OCI-LY7 (cell line): Measurements from ENCODE around the gene TRAF2. TPM values are rescaled to one million over a fixed set of nuclear protein-coding genes. Genes with fewer than 3 reads are reported as not detected.

ENCODE experiments used
- BruUV-seq: library from RNA; stranded (reverse); fragments of 400-500 nt; replicated peaks from 2 replicates; lab custom pipeline; 2021; lab: Mats Ljungman, UMichigan
- CTCF ChIA-PET: fragments of 300-600 bp; sonication (Branson Sonifier 250); formaldehyde crosslinking; loops from one replicate; lab custom pipeline; 2022; ENCODE audit warnings: antibody characterized with exemption; ENCODE audit not compliant: unreplicated experiment; lab: Charles Lee
- POLR2A ChIA-PET: fragments of 300-600 bp; sonication (Branson Sonifier 250); formaldehyde crosslinking; loops from one replicate; lab custom pipeline; 2022; ENCODE audit warnings: antibody characterized with exemption; lab: Charles Lee
- DNase-seq: peaks from one replicate; pipeline ENCODE4 v3.0.0-alpha.2; 2015; ENCODE audit warnings: low spot score
- H2AFZ ChIP-seq: fragments of 200-600 bp; sonication (generic), shearing (Covaris generic); 2 replicates; pipeline ENCODE4 v1.6.1; 2014; ENCODE audit warnings: mild to moderate bottlenecking, antibody characterized with exemption, low read length, moderate library complexity
- H3K27ac ChIP-seq: fragments of 200-600 bp; sonication (generic); 2 replicates; pipeline ENCODE4 v1.5.1; 2014; ENCODE audit warnings: mixed run types, low read depth, mild to moderate bottlenecking, moderate library complexity, low read length, inconsistent platforms; ENCODE audit not compliant: poor library complexity, severe bottlenecking
- H3K36me3 ChIP-seq: fragments of 200-600 bp; sonication (generic); 2 replicates; pipeline ENCODE4 v1.6.1; 2014; ENCODE audit warnings: mild to moderate bottlenecking, antibody characterized with exemption, low read length, moderate library complexity, mixed read lengths; ENCODE audit not compliant: insufficient read depth
- H3K4me1 ChIP-seq: fragments of 200-600 bp; sonication (generic); 2 replicates; pipeline ENCODE4 v1.5.1; 2014; ENCODE audit warnings: mild to moderate bottlenecking, low read length; ENCODE audit not compliant: insufficient read depth, poor library complexity, severe bottlenecking
- H3K4me2 ChIP-seq: fragments of 200-600 bp; sonication (generic); 2 replicates; pipeline ENCODE4 v1.6.1; 2014; ENCODE audit warnings: mild to moderate bottlenecking, low read length
- H3K4me3 ChIP-seq: fragments of 200-600 bp; sonication (generic); 2 replicates; pipeline ENCODE4 v1.5.1; 2014; ENCODE audit warnings: mild to moderate bottlenecking, low read depth, low read length; ENCODE audit not compliant: poor library complexity, severe bottlenecking
- H3K79me2 ChIP-seq: fragments of 200-600 bp; sonication (generic); 2 replicates; pipeline ENCODE4 v1.6.1; 2016; ENCODE audit warnings: low read depth, mild to moderate bottlenecking, low read length, moderate library complexity, mixed read lengths; ENCODE audit not compliant: insufficient read depth
- H3K9me2 ChIP-seq: fragments of 200-600 bp; sonication (generic); 2 replicates; pipeline ENCODE4 v1.6.1; 2016; ENCODE audit warnings: mild to moderate bottlenecking, low read length, mixed read lengths; ENCODE audit not compliant: insufficient read depth
- H3K9me3 ChIP-seq: fragments of 200-600 bp; sonication (generic); 2 replicates; pipeline ENCODE4 v1.6.1; 2014; ENCODE audit warnings: mild to moderate bottlenecking, mixed run types, low read length, mixed read lengths
- H4K20me1 ChIP-seq: fragments of 200-600 bp; sonication (generic); 2 replicates; pipeline ENCODE4 v1.6.1; 2014; ENCODE audit warnings: mild to moderate bottlenecking, antibody characterized with exemption, low read length, moderate library complexity, mixed read lengths; ENCODE audit not compliant: insufficient read depth
- EZH2phosphoT487 ChIP-seq: fragments of 200-600 bp; sonication (generic); IDR thresholded peaks from 2 replicates; pipeline ENCODE4 v1.6.1; 2018; ENCODE audit warnings: low read depth, borderline replicate concordance, mild to moderate bottlenecking, mixed run types, antibody characterized with exemption, low read length, moderate library complexity, mixed read lengths
- intact Hi-C: fragments of 100-400 bp; cut with micrococcal nuclease; formaldehyde crosslinking; loops from one replicate; pipeline ENCODE4 v1.10.0; 2022; ENCODE audit not compliant: unreplicated experiment
- total RNA-seq, 2 experiments: library from RNA; depleted of rRNA in 1 of 2; stranded (reverse); fragments of >200 nt in 1 of 2; shearing (Covaris generic) in 1 of 2; gene quantifications; 2 replicates each; pipeline ENCODE4 v1.2.3, GENCODE V29; 2014 to 2022
- TF ChIP-seq, protein P1 (sequence below): fragments of 200-600 bp; sonication (generic); conservative IDR thresholded peaks from 2 replicates; pipeline ENCODE4 v1.5.1; 2014; ENCODE audit warnings: mild to moderate bottlenecking, antibody characterized with exemption, low read length, moderate library complexity, mixed read lengths

TRAF2 gene
- total RNA-seq, 2 experiments from 2014 or later: 31.4 to 40.5 TPM

DNA sequence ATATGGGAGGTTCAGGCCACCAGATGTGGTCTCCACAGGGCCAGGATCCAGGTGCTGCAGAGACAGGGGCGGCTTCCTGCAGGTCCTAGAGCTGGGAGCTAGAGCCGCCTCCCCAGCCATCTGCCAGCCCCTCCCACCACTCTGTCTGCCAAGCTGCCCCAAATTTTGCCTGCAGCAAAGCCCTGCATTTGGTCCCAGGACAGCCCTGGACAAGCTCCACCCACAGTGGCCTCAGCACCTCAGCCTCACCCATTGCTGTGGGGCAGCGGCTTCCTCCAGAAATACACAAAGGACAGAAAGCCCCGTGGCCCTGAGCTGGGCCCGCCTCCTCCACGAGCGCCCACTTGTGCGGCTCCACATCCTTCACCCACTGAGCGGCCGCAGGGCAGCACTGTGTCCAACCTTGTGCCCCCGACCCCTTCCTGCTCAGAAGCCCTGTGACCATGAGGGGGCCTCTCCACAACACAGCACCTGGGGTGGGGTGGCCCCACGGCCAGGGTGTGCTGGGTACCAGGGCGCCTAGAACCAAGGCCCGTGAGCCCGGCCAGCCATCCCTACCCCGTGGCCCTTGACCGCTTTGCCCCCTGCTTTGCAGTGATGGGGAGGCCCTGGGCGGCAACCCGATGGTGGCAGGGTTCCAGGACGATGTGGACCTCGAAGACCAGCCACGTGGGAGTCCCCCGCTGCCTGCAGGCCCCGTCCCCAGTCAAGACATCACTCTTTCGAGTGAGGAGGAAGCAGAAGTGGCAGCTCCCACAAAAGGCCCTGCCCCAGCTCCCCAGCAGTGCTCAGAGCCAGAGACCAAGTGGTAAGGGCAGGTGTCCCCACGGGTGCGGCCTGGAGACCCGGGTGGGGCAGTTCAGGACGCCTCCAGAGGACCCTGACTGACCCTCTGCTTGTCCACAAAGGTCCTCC lies 47.7 kb upstream of the TRAF2 start:
- Histone ChIP-seq H3K9me3 (no peaks in the 10 kb centered on the region), H3K79me2 (no peaks in the 10 kb centered on the region), H3K4me2 (no peak overlapping the region), H3K27ac (no peak overlapping the region), H2AFZ (no peak overlapping the region), H3K4me3 (no peak overlapping the region), H3K4me1 (peaks cover 17% of the 10 kb centered on the region), H3K36me3 (peaks cover 52% of the 10 kb centered on the region), H3K9me2 (no peaks in the 10 kb centered on the region), H4K20me1 (no peaks in the 10 kb centered on the region)
- ChIA-PET POLR2A (no interaction called here), CTCF (no interaction called here)
- no peak for DNase-seq
- TF ChIP-seq, protein P1, sequence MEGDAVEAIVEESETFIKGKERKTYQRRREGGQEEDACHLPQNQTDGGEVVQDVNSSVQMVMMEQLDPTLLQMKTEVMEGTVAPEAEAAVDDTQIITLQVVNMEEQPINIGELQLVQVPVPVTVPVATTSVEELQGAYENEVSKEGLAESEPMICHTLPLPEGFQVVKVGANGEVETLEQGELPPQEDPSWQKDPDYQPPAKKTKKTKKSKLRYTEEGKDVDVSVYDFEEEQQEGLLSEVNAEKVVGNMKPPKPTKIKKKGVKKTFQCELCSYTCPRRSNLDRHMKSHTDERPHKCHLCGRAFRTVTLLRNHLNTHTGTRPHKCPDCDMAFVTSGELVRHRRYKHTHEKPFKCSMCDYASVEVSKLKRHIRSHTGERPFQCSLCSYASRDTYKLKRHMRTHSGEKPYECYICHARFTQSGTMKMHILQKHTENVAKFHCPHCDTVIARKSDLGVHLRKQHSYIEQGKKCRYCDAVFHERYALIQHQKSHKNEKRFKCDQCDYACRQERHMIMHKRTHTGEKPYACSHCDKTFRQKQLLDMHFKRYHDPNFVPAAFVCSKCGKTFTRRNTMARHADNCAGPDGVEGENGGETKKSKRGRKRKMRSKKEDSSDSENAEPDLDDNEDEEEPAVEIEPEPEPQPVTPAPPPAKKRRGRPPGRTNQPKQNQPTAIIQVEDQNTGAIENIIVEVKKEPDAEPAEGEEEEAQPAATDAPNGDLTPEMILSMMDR: no peak
- no peak for TF ChIP-seq EZH2phosphoT487
- no TSS peak for BruUV-seq
- intact Hi-C loops: no loop called here

DNA sequence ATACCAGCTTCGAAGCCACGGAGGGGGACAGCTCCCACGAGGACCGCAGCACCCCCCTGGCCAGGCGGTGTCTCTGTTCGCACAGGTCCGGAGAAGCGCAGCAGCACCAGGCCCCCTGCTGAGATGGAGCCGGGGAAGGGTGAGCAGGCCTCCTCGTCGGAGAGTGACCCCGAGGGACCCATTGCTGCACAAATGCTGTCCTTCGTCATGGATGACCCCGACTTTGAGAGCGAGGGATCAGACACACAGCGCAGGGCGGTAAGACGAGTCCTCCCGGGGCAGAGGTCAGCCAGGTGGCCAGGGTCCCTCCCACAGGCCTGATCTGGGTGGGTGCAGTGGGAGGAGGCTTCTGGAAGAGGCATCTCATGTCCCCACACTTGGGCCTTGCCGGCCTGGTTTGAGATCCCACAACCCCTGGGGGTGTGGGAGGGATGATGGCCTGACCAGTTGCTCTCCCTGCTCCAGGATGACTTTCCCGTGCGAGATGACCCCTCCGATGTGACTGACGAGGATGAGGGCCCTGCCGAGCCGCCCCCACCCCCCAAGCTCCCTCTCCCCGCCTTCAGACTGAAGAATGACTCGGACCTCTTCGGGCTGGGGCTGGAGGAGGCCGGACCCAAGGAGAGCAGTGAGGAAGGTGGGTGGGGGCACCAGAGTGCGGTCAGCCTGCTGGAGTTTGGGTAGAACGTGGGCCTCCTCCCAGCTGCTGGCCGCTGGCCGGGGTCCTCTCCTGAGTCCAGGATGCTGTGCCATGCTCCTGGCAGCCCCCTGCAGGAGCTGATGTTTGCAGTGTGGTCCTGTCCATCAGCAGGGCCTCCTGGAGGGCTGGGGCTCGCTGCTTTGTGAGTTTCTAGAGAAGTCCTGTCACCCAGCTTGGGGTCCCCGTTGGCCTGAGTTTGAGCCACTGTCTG lies 46.8 kb upstream of the TRAF2 start:
- H4K20me1 ChIP-seq: no peaks in the 10 kb centered on the region
- ChIA-PET POLR2A (no interaction called here), CTCF (no interaction called here)
- DNase-seq: no peak
- no peaks in the 10 kb centered on the region for H3K9me2 ChIP-seq
- no peaks in the 10 kb centered on the region for H3K79me2 ChIP-seq
- no peaks in the 10 kb centered on the region for H3K9me3 ChIP-seq
- BruUV-seq: no TSS peak
- peaks cover 22% of the 10 kb centered on the region for H3K4me1 ChIP-seq
- no peak overlapping the region for H3K27ac ChIP-seq
- TF ChIP-seq EZH2phosphoT487: no peak
- TF ChIP-seq, protein P1: no peak
- no peak overlapping the region for H3K4me3 ChIP-seq
- H2AFZ ChIP-seq: no peak overlapping the region
- H3K4me2 ChIP-seq: no peak overlapping the region
- intact Hi-C loops: no loop called here
- peaks cover 45% of the 10 kb centered on the region for H3K36me3 ChIP-seq
